Measurements from ENCODE around the gene UBXN4. TPM values are rescaled to one million over a fixed set of nuclear protein-coding genes. Genes with fewer than 3 reads are reported as not detected.

UBXN4 gene
- total RNA-seq, 4 donors from 2014 or later = 54.8 to 85.1 (median 77.0) TPM

GRCh38 chr2:135812907-135813511 is 71.4 kb downstream of the UBXN4 start:
- no peak overlapping the region for H3K27ac ChIP-seq
- no peaks in the 10 kb centered on the region for H3K36me3 ChIP-seq
- TF ChIP-seq POLR2A (IDR thresholded peaks at IDR 0.05) = no peak
- no peak for TF ChIP-seq CTCF (IDR thresholded peaks at IDR 0.05 in 4 of 5, conservative IDR thresholded peaks at IDR 0.05 in 1 of 5)
- no peaks in the 10 kb centered on the region for H3K9me3 ChIP-seq
- no peaks in the 10 kb centered on the region for H3K27me3 ChIP-seq
- H3K4me3 ChIP-seq = no peak overlapping the region
- ATAC-seq (no peak), DNase-seq (no peak)
- intact Hi-C loops (cut with DNase I; ENCODE audit: low total_unique reads) = no loop called here
- in situ Hi-C loops (cut with MboI; ENCODE audit: low sequenced_read_pairs in 4 of 4) = no loop called here
- no peaks in the 10 kb centered on the region for H3K4me1 ChIP-seq

GRCh38 chr2:135815269-135815668 is 73.6 kb downstream of the UBXN4 start:
- in situ Hi-C loops (cut with MboI; ENCODE audit: low sequenced_read_pairs in 4 of 4) (no loop called here), intact Hi-C loops (cut with DNase I; ENCODE audit: low total_unique reads) (no loop called here)
- no peak for DNase-seq
- Histone ChIP-seq H3K27ac (no peak overlapping the region), H3K4me1 (no peaks in the 10 kb centered on the region), H3K9me3 (no peaks in the 10 kb centered on the region), H3K4me3 (no peak overlapping the region), H3K27me3 (no peaks in the 10 kb centered on the region), H3K36me3 (no peaks in the 10 kb centered on the region)
- no peak for ATAC-seq
- TF ChIP-seq CTCF (IDR thresholded peaks at IDR 0.05 in 4 of 5, conservative IDR thresholded peaks at IDR 0.05 in 1 of 5) = no peak
- no peak for TF ChIP-seq POLR2A (IDR thresholded peaks at IDR 0.05)

GRCh38 chr2:135817466-135817865 is 75.8 kb downstream of the UBXN4 start:
- no peak overlapping the region for H3K27ac ChIP-seq
- H3K27me3 ChIP-seq = no peaks in the 10 kb centered on the region
- DNase-seq (no peak), ATAC-seq (no peak)
- intact Hi-C loops (cut with DNase I; ENCODE audit: low total_unique reads) = no loop called here
- H3K4me1 ChIP-seq = no peaks in the 10 kb centered on the region
- TF ChIP-seq POLR2A (IDR thresholded peaks at IDR 0.05) = no peak
- no peak for TF ChIP-seq CTCF (IDR thresholded peaks at IDR 0.05 in 4 of 5, conservative IDR thresholded peaks at IDR 0.05 in 1 of 5)
- H3K9me3 ChIP-seq = no peaks in the 10 kb centered on the region
- in situ Hi-C loops (cut with MboI; ENCODE audit: low sequenced_read_pairs in 4 of 4) = no loop called here
- no peak overlapping the region for H3K4me3 ChIP-seq
- no peaks in the 10 kb centered on the region for H3K36me3 ChIP-seq

GRCh38 chr2:135817951-135818350 is 76.3 kb downstream of the UBXN4 start:
- no peaks in the 10 kb centered on the region for H3K27me3 ChIP-seq
- H3K27ac ChIP-seq = no peak overlapping the region
- H3K36me3 ChIP-seq = no peaks in the 10 kb centered on the region
- intact Hi-C loops (cut with DNase I; ENCODE audit: low total_unique reads) = no loop called here
- in situ Hi-C loops (cut with MboI; ENCODE audit: low sequenced_read_pairs in 4 of 4) = no loop called here
- no peaks in the 10 kb centered on the region for H3K4me1 ChIP-seq
- no peak for ATAC-seq
- no peak overlapping the region for H3K4me3 ChIP-seq
- no peak for DNase-seq
- no peak for TF ChIP-seq CTCF (IDR thresholded peaks at IDR 0.05 in 4 of 5, conservative IDR thresholded peaks at IDR 0.05 in 1 of 5)
- no peak for TF ChIP-seq POLR2A (IDR thresholded peaks at IDR 0.05)
- H3K9me3 ChIP-seq = no peaks in the 10 kb centered on the region

All from gastrocnemius medialis (tissue), 4 donors.